ENCODE results near the gene BMP6. TPM values are rescaled to one million over a fixed set of nuclear protein-coding genes. Genes with fewer than 3 reads are reported as not detected.

The BMP6 gene
- total and polyA plus RNA-seq, 12 donors: 0.59 to 4.1 (median 2.6) TPM

DNA sequence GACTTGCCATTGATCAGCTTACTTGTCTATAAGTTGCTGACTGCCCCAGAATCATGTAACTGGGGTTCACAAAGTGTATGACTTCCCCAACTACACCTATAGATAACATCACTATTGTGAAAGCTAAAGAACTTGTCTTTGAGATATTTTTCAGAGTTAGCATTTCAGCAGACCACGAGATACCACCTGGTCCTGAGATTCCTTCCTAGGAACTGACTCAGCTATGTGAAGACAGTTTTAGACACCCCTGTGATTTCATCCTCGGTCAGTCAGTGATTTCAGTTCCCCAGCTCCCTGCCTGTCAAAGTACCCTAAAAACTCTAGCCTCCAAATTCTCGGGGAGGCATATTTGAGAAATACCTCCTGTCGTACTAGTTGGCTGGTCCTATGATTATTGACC, 122.3 kb downstream of the BMP6 start:
- no peaks in the 10 kb centered on the region for H3K36me3 ChIP-seq
- peaks cover 0 to 5% (median 0%) of the 10 kb centered on the region in 9 donors for H3K4me1 ChIP-seq
- ATAC-seq: no peak
- H3K4me3 ChIP-seq: no peak overlapping the region
- TF ChIP-seq, protein P1, sequence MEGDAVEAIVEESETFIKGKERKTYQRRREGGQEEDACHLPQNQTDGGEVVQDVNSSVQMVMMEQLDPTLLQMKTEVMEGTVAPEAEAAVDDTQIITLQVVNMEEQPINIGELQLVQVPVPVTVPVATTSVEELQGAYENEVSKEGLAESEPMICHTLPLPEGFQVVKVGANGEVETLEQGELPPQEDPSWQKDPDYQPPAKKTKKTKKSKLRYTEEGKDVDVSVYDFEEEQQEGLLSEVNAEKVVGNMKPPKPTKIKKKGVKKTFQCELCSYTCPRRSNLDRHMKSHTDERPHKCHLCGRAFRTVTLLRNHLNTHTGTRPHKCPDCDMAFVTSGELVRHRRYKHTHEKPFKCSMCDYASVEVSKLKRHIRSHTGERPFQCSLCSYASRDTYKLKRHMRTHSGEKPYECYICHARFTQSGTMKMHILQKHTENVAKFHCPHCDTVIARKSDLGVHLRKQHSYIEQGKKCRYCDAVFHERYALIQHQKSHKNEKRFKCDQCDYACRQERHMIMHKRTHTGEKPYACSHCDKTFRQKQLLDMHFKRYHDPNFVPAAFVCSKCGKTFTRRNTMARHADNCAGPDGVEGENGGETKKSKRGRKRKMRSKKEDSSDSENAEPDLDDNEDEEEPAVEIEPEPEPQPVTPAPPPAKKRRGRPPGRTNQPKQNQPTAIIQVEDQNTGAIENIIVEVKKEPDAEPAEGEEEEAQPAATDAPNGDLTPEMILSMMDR (IDR thresholded peaks at IDR 0.05): no peak
- no peak for DNase-seq
- H3K27ac ChIP-seq: no peak overlapping the region
- 84 to 90% methylated on average over 4 of the region's 4 CpGs for WGBS, 2 donors
- peaks cover 0 to 30% (median 10%) of the 10 kb centered on the region in 11 donors for H3K9me3 ChIP-seq
- intact Hi-C loops (cut with DNase I): no loop called here
- H3K27me3 ChIP-seq: peaks cover 0 to 4% (median 0%) of the 10 kb centered on the region in 7 donors

DNA sequence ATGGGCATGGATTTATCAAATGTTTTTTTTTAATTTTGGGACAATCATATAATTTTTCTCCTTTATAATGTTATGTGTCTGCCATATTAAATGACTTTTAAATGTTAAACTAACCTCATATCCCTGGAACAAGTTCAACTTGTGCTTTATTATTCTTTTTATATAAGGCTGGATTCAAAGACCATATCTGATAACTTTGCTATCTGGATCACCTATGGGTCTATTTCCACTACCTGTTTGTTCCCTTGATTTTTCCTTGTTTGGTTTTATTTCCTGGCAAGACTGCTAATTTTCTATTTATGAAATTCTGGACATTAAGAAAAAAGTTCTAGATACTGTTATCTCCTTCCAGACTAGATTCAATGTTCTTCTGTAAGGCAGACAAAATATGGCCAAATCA, 125.9 kb downstream of the BMP6 start:
- intact Hi-C loops (cut with DNase I): no loop called here
- no peak for ATAC-seq

DNA sequence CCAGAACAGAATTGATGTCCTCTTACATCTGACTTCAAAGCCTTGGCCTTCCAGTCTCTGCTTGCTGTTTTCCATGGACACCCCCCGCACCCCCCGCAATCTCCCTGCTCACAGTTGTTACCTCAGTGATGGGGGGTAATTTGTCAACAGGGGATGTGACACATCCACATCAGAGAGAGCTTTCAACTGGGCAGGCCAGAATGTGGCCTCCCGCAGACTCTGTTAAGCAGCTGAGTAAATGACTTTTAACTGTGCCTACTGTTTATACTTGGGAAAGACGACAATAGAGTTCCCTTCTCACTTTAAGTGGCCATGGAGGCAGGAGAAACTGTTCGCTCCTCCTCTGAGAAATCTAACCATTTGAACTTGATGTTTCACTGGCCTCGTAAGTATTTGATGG, 133.7 kb downstream of the BMP6 start:
- no peaks in the 10 kb centered on the region for H3K27me3 ChIP-seq
- H3K27ac ChIP-seq: no peak overlapping the region
- ATAC-seq (no peak), DNase-seq (no peak)
- no peaks in the 10 kb centered on the region for H3K9me3 ChIP-seq
- no peak overlapping the region for H3K4me3 ChIP-seq
- TF ChIP-seq, protein P1 (IDR thresholded peaks at IDR 0.05): no peak
- no peaks in the 10 kb centered on the region for H3K4me1 ChIP-seq
- 70 to 73% methylated on average over 6 of the region's 6 CpGs for WGBS, 2 donors
- intact Hi-C loops (cut with DNase I): no loop called here
- H3K36me3 ChIP-seq: no peaks in the 10 kb centered on the region

More for the DNA sequence above, 125.9 kb downstream of the BMP6 start:
- Histone ChIP-seq H3K9me3 (peaks cover 0 to 33% (median 10%) of the 10 kb centered on the region in 11 donors), H3K4me3 (no peak overlapping the region), H3K36me3 (no peaks in the 10 kb centered on the region), H3K27me3 (no peaks in the 10 kb centered on the region), H3K27ac (no peak overlapping the region), H3K4me1 (peaks cover 0 to 5% (median 0%) of the 10 kb centered on the region in 9 donors)
- DNase-seq: no peak
- TF ChIP-seq, protein P1 (IDR thresholded peaks at IDR 0.05): no peak

DNA sequence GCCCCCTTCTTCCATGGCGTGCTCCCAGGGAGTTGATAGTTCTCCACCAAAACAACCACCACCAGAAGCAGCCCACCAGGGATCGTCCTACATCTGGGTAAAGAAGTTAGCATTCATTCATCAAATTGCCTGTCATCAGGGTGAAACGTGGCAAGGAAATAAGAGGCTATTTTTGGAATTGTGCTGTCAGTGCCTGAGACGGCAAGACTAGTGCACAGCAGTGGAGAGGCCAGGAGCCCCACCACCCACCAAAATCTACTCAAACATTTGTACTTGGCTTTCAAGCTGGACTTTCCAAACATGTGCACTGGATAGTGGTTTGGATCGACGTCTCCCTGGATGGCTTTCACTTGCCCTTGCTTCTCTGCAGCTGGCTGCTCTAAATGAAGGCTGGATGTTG, 139.9 kb downstream of the BMP6 start:
- Histone ChIP-seq H3K4me1 (peaks cover 0 to 11% (median 0%) of the 10 kb centered on the region in 9 donors), H3K9me3 (no peaks in the 10 kb centered on the region), H3K27me3 (no peaks in the 10 kb centered on the region), H3K36me3 (no peaks in the 10 kb centered on the region), H3K27ac (no peak overlapping the region), H3K4me3 (no peak overlapping the region)
- ATAC-seq (peak in 5 of 8 donors; percentile 41 to 62 (median 48)), DNase-seq (no peak)
- TF ChIP-seq, protein P1 (IDR thresholded peaks at IDR 0.05): peak in 3 of 9 donors; percentile 8 to 17 (median 10)
- intact Hi-C loops (cut with DNase I): no loop called here
- 41 to 42% methylated on average over 6 of the region's 6 CpGs for WGBS, 2 donors

All from heart right ventricle (tissue), 16 donors.